Measurements from ENCODE around the gene PPP1R13B. TPM values are rescaled to one million over a fixed set of nuclear protein-coding genes. Genes with fewer than 3 reads are reported as not detected.
"Not testable (repeated sequence)": the region's sequence is repeated elsewhere in the genome, so short reads cannot be mapped to it uniquely, and the experiment has no call there.

Gene PPP1R13B
- total RNA-seq, 1 donor from 2014 or later = 54.0 TPM

DNA sequence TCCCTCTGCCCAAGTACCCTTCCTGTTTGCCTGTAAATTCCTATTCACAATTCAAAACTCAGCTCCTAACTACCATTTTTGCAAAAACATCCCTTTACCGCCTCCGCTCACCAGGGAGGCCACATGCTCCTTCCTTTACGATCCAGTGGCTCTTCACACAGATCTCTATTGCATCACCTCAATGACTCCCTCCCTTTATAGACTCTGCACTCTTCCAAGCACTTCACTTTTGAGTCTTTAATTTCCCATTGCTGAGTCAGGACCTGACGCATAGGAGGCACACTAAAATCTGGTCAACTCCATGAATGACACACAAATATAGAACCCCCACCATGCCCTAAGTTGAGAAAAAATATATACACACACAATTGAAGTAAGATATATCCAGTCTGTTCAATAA lies 45.9 kb downstream of the PPP1R13B start:
- DNase-seq (ENCODE audit: low spot score) = no peak

DNA sequence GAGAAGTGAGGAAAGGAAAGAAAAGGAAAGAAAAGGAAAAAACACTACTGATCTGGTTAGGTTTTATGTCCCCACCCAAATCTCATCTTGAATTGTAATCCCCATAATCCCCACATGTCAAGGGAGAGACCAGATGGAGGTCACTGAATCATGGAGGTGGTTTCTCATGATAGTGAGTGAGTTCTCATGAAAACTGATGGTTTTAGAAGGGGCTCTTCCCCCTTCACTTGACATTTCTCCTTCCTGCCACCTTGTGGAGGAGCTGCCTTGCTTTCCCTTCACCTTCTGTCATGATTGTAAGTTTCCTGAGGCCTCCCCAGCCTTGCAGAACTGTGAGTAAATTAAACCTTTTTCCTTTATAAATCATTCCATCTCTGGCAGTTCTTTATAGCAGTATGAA lies 54.2 kb downstream of the PPP1R13B start:
- not testable (repeated sequence) for DNase-seq (ENCODE audit: low spot score)

DNA sequence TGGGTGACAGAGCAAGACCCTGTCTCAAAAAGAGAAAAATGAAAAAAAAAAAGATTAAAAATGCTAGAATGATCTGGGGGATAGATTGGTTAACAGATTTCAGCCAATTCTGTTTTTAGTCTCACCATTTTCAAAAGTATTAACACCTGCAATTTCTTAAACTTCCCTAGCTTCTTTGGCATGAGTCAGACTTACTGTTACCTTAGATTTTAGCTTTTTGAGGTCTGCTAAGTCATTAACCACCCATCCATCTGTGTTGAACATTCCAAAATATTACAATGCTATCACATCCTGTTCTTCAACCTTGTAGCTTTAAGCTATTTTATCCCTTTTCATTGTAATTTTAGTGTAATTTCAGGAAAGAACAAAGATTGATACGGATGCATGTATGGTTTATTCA lies 59.3 kb downstream of the PPP1R13B start:
- DNase-seq (ENCODE audit: low spot score) = no peak

DNA sequence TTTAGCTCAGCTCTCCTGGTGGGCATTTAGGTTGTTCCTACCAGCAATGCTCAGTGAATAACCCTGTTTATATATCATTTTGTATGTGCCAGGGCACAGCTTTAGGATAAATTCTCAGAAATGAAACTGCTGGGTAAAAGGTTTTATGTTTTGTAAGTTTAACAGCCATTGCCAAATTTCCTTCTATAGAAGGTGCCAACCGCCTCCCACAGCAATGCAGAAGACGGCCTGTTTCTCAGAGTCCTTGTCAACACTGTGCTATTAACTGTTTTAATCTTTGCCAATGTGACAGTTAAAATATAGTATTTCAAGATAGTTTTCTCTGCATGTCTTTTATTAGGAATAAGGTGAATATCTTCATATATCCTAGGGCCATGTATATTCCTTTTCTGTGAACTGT lies 65.0 kb downstream of the PPP1R13B start:
- no peak for DNase-seq (ENCODE audit: low spot score)

DNA sequence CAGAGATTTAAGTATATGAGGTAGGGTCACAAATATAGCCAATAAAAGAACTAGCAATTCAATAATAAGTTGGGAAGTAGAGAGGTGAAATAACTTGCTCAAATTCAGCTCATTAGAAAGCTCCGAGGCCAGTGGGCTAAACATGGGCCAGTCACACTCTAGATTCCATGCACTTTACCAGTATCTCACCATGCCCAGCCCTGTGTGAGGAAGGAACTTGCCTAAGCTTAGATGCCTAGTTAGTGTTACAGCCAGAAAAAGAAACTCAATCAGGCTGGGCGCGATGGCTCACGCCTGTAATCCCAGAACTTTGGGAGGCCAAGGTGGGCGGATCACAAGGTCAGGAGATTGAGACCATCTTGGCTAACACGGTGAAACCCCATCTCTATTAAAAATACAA lies 71.1 kb downstream of the PPP1R13B start:
- DNase-seq (ENCODE audit: low spot score) = not testable (repeated sequence)

DNA sequence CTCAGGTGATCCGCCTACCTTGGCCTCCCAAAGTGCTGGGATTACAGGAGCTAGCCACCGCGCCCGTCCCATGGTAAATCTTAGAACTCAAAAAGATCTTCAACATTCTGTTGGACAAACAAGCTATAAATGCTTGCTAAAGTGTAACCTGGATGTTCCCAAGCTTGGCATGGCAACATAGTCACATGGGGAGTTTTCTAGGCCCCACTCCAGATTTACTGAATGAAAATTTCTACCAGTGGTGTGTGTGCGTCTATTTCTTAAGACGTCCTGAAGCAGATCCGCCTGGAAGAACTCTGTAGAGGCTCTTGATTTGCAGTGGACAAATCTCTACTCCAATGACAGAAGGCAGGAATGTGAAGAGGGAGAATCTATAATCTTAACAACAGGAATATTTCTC lies 71.9 kb downstream of the PPP1R13B start:
- DNase-seq (ENCODE audit: low spot score) = no peak

DNA sequence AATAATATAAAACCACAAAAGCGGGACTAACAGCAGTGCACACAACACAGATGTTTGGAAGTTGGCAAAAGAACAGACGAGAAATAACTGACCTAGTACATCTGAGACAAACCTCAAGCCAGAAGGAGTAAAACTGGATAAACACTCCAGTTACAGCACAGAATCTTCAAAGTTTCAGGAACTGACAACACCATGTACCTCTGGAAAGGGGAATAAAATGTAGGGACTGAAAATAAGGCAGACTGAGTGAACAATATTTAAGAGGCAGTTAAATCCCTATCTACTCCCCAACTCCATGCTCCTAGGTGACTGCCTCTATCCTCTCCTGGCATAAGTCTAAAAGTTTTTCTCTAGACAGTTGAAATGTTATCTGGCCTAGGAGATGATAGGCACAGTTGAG lies 73.9 kb downstream of the PPP1R13B start:
- no peak for DNase-seq (ENCODE audit: low spot score)

DNA sequence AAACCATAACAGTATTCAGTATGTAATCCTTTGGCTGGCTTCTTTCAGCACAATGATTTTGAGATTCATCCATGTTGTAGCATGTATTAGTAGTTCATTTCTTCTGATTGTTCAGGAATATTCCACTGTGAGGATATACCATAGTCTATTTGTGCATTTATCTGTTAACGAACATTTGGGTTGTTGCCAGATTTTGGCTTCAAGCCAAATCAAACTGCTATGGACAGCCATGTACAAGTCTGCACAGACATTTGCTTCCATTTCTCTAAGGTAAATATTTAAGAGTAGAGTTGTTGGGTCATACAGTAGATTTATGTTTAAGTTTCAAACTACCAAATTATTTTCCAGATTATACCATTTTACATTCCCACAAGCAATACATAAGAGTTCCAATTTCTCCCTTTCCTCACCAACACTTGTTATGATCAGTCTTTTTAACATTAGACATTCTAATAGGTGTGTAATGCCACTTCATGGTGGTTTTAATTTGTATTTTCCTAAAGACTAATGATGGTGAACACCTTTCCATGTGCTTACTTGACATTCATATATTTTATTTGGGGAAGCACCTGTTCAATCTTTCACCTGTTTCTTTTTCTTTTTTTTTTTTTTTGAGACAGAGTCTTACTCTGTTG lies 75.2 kb downstream of the PPP1R13B start:
- DNase-seq (ENCODE audit: low spot score) = no peak

DNA sequence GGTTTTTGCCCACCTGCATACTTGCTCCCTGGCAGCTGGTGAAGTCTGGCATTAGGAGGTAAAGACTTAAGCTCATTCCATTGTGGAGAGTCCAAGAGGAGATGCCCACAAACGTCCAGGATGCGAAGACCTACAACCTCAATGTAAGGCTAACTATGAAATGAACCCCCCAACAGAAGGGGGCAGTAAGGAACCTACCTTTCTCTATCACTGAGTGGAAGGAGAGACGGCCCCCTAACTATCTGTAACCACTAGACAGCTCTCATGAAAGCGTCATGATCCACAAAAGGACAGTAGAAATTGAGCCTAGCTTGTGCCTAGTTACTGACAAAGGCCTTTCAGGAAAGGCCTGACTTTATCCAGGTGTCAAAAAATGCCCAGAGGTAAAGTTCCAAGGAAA lies 76.5 kb downstream of the PPP1R13B start:
- no peak for DNase-seq (ENCODE audit: low spot score)

DNA sequence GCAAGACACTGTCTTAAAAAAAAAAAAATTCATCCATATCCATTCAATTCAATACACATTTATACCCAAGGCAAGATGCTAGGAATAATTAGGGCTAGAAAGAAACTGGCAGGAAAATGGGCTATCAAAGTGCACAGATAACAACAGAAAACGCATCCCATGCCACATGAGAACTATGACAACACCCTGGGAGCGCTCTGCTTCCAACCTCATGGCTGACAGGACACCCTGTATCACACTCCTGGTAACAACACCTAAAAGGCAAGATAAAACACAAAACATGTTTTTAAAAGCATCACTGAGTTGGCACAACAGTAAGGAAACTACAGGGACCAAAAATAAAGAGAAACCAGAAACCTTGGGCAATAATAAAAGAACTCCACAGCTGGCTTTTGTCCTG lies 76.9 kb downstream of the PPP1R13B start:
- no peak for DNase-seq (ENCODE audit: low spot score)

DNA sequence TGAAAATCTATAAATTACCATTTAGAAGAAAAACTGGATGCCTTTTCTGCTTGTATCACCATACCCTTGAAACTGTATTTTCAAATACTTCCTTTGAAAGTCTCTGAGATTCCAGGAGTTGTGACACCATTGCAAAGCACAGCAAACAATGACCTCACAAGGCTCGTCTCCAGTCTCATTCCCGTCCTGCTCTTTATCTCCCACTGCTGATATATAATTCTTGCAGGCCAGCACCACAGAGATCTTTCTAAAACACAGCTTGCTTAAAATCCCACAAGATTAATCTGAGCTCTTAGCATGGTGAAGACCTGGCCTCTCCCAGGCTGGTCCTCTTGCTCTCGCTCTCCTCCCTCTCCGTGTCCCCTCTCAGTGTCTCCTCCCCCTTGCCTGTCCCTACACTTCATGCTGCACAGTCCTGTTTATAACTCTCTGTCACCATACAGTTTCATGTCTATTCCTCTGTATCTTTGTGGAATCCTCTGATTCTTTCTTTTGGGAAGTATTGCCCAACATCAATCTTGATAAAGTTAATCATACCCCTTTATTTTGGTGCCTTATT lies 80.0 kb downstream of the PPP1R13B start:
- DNase-seq (ENCODE audit: low spot score) = no peak

DNA sequence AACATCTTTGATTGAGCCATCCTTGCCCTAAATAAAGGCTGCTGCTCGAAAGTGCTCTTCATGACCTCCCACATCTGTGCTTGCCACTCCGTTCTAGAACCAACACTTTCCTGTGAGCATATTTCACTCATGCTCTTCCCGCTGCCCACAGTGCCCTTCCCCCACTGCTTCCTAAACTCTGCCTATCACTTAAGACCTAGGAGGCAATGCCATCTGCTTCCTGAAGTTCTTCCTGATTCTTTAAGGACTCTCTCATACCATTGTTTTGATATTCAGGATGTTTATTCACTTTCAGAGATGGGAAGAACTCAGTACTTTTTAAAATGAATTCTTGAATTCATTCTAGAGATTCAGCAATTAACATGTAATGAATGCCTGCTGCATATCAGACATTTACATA lies 81.8 kb downstream of the PPP1R13B start:
- DNase-seq (ENCODE audit: low spot score) = no peak

DNA sequence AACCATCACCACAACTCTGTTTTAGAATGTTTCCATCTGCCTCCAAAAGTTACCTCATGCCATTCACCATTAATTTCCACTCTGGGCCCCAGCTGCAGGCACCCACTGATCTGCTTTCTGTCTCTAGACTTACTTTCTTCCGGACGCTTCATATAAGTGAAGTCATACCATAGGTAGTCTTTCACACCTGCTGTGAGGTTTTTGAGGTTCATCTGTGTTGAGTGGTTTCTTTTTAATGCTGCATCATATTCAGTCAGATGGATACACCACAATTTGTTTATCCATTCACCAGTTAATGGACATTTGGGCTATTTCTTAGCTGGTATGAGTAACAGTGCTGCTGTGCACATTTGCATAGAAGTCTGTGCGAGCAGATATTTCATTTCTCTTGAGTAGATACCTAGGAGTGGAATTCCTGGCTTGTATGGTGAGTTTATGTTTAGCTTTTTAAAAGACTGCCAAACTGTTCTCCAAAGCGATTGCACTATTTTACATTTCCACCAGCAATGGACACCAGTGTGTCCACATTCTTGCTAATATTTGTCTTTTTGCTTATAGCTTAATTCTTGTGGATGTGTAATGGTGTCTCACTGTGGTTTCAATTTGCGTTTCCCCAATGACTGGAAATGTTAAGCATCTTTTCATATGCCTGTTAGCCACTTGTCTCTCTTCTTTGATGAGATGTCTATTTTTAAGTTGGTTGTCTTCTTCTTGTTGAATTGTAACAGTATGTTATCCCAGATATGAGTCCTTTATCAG lies 83.5 kb downstream of the PPP1R13B start:
- DNase-seq (ENCODE audit: low spot score) = no peak

DNA sequence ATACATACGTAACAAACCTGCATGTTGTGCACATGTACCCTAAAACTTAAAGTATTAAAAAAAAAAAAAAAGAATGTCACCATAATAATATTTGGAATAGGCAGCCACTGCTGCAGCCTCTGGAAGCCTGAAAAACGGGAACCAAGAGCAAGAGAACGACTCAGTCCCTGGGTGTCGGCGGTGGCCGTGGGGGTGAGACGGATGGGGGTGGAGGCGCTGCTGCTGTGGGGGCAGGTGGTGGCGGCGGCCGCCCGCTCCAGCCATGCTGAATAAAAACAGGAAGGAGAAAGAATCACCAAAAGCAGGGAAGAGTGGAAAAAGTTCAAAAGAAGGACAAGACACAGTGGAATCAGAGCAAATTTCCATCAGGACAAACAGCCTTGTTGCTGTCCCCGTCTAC lies 84.8 kb downstream of the PPP1R13B start:
- DNase-seq (ENCODE audit: low spot score) = no peak

DNA sequence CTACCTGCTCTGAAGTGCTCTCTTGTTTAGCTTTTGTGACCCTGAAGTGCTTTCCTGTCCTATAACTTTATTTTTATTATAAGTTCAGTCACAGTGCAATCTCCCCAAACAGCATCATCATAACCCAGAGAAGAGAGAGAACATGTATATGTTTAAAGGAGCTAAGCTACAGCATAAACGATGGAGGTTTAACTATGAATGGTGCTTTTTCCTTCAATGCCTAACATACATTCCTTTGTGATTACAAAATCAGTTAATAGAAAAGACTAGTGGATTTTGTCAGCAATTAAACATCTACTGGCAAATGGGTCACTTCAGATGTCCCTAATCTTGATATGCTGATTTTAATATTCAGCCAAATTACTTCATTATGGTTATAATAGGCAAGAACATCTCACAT lies 85.3 kb downstream of the PPP1R13B start:
- DNase-seq (ENCODE audit: low spot score) = no peak

DNA sequence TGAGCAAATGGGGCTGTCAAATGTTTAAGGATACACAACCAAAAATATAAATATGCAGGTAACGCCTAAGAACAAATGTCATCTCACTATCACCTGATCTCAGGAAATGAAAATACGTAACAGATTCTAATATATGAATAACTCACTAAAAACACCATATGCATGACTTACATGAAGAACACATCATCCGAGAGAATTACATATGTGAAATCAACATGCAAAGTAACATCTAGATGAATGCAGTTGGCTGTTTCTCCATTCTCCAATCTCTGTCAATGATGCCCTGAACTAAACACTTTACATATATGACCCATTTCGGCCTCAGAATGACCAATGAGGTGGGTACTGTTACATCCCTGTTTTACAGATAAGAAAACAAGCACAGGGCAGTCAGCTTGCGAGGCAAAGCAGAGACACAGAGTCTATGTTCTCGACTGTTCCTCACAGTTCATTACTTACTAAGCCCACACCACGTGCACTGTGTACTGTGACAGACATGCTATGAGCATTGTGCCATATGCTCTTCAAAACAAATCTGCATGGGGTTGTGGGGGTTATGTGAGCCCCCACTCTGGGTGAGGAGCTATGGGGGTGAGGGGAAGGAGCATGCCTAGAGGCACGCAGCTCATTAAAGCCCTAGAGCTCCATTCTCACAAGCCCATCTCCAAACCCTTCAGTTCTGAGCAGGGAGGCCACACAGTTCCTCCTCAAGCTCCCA lies 89.2 kb downstream of the PPP1R13B start:
- no peak for DNase-seq (ENCODE audit: low spot score)

DNA sequence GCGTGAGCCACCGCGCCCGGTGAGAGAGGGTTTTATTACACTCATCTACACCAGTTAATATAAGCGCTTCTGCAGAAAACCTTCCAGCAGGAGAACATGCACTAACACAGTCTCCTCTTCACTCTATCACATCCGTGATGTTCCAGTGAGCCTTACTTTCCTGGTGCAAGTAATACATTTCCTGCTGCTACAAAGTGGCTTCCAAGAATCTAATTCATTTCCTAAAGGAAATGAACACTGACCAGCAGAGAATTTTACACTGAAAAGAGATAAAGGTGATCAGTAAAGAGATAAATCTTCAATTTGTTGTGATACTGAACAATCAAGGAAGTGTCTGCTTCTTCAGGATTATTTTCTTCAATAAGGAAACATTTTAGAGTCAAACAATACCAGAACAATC lies 92.3 kb downstream of the PPP1R13B start:
- DNase-seq (ENCODE audit: low spot score) = no peak

DNA sequence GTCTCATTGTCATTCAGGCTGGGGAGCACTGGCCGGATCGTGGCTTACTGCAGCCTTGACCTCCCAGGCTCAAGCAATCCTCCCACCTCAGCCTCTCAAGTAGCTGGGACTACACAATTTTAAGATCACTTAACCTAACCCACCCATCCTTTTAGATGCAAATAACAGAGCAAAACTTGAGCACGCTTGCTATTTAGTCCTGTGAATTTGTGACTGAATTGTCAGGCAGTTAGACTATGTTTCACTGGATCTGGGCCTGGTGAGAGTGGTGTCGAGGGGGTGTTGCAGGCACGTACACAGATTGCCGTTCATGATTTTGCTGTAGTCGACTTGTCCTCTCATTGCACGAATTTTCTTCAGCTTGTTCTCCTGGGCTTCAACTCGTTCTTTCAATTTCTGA lies 93.6 kb downstream of the PPP1R13B start:
- DNase-seq (ENCODE audit: low spot score) = no peak

DNA sequence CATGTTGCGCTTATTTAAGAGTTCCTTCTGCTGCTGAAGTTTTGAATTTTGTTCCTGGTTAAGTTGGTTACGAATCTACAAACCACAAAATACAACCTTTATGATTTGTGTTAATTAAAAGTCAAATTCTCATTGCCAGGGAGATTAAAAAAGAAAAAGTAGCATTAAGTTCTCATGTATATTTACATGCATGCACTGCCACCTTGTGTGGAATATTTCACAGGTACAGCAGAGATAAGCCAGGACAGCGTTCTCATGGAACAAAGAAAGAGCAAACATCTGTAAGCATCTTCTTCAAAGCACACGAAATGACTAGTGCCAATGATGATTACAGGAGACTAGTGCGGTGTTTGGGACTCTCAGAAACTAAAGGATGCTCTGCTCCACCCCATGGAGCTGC lies 97.5 kb downstream of the PPP1R13B start:
- DNase-seq (ENCODE audit: low spot score) = no peak

DNA sequence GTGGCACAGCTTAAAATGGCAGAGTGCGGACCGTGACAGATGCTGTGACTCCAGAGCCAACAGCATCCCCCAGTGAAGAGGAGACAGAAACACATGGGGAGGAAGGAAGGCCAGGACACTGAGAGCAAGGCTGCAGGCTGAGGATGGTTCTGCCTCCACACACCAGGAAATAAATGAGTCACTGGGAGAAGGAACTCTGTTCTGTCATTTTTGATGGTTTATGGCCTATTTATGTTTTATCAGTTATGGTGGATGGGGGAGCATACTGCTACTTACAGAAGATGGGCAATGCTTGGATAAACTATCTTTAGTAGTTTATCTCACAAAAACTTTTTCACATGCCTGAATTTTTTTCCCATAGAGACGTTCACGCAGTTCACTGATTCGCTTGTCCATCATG lies 97.9 kb downstream of the PPP1R13B start:
- DNase-seq (ENCODE audit: low spot score) = no peak

DNA sequence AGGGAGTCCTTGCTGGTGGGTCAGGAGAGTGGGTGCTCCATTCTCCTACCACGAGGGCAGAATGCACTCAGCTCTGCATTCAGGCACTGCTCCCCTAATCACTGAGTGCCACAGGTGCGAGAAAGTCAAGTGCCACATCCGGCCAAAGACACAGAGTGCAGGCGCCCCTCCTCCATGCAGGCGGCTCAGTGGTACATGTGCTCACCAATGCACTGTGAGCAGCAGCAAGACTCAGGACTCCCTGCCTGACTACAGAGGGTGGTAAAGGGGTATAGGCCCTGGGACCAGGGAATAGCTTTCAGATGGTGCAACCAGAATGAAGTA lies 98.9 kb downstream of the PPP1R13B start:
- DNase-seq (ENCODE audit: low spot score) = no peak

DNA sequence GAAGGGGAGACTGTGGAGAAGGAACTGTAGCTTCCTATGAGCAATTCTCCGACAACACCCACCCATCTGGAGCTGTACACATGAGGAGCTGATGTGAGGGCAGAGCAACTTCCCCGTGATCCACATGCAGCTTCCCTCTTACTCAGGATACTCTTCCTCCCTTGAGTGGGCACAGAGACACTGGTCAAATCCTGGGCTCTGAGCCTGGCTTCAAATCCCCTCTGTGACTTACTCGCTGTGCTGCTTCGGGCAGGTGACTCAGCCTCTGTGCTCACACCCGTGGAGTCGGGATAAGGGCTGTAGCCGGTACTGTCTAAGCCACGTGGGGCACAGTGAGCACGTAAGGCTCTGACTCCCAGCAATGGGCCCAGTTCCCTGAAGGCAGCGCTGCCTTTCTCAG lies 100.7 kb downstream of the PPP1R13B start:
- no peak for DNase-seq (ENCODE audit: low spot score)

DNA sequence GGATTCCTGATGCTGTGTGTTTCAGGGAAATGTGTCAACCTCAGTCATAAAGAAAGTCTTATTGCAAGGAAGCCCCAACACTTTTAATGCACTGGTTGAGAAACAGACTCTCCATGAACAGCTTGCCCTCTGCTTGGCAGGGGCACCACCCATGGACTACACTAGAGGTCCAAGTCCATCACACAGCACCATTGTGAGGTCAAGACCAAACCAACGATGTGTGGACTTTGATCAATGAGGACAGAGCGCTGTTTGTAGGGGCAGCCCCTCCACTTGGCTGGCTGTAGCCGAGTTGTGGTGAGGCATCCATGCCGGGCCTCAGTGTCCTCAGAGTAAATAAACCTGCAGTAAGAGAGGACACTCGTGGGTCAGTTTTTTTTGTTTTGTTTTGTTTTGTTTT lies 102.0 kb downstream of the PPP1R13B start:
- no peak for DNase-seq (ENCODE audit: low spot score)

Measured in mucosa of gallbladder (tissue), 1 donor.